CD8-positive, alpha-beta memory T cell (primary cell): Measurements from ENCODE around the gene DBNDD1. TPM values are rescaled to one million over a fixed set of nuclear protein-coding genes. Genes with fewer than 3 reads are reported as not detected.

ENCODE experiments used
- polyA plus RNA-seq: library from polyadenylated mRNA; unstranded; fragments of 300-500 nt; fragmentation: Illumina TruSeq; gene quantifications from one replicate; pipeline ENCODE4 v1.2.3, GENCODE V29; 2021
- total RNA-seq, 2 experiments: library from RNA; stranded (reverse); gene quantifications; one replicate each; pipeline ENCODE4 v1.2.3, GENCODE V29; 2021

Gene DBNDD1
- total and polyA plus RNA-seq, 3 experiments from 2014 or later: 0.13 to 0.94 (median 0.18) TPM

Other genes starting within 250 kb of the DBNDD1 start
- 10 to 100 TPM; 88.0 to 94.0 TPM for gene FANCA, start 202.8 kb downstream of the DBNDD1 start, total RNA-seq
- 10.8 TPM for gene FANCA, start 202.8 kb downstream of the DBNDD1 start, polyA plus RNA-seq
- 1 to 10 TPM in 1 of 2 experiments, under 1 TPM in 1; 0.37 to 1.4 TPM for gene SPIRE2, start 191.0 kb downstream of the DBNDD1 start, total RNA-seq
- gene SPIRE2, start 191.0 kb downstream of the DBNDD1 start, polyA plus RNA-seq: 0.18 TPM
- 100 to 1,000 TPM; 154 to 155 TPM for gene TCF25, start 145.9 kb downstream of the DBNDD1 start, total RNA-seq
- gene TCF25, start 145.9 kb downstream of the DBNDD1 start, polyA plus RNA-seq: 121 TPM
- 1 to 10 TPM; 1.9 to 2.6 TPM for gene MC1R, start 100.6 kb downstream of the DBNDD1 start, total RNA-seq
- 0.86 TPM for gene MC1R, start 100.6 kb downstream of the DBNDD1 start, polyA plus RNA-seq
- under 1 TPM; 0.31 to 0.38 TPM for gene TUBB3, start 96.1 kb downstream of the DBNDD1 start, total RNA-seq
- gene TUBB3, start 96.1 kb downstream of the DBNDD1 start, polyA plus RNA-seq: not detected
- 10 to 100 TPM; 41.1 to 44.9 TPM for gene DEF8, start 70.7 kb downstream of the DBNDD1 start, total RNA-seq
- 28.4 TPM for gene DEF8, start 70.7 kb downstream of the DBNDD1 start, polyA plus RNA-seq
- gene PRDM7, start 57.9 kb upstream of the DBNDD1 start, total RNA-seq: not detected
- gene PRDM7, start 57.9 kb upstream of the DBNDD1 start, polyA plus RNA-seq: not detected